Right kidney (tissue), 9 donors: Measurements from ENCODE around the gene SFN.
A peak's percentile ranks its signal among the peaks of the same experiment; 100 is the strongest.
"Not testable (repeated sequence)": the region's sequence is repeated elsewhere in the genome, so short reads cannot be mapped to it uniquely, and the experiment has no call there.

ENCODE experiments used
- DNase-seq: peaks from one replicate; pipeline ENCODE4 v3.0.0-alpha.2; 2016
- long read RNA-seq, 8 donors: transcript quantifications; one replicate each; lab custom pipeline, GENCODE V29; 2026

SFN gene
- long read RNA-seq, donor 1, partial matches to known transcripts, result 0 of 1 reads
- long read RNA-seq, donor 1, other reads (novel, unspliced or antisense), result 0 of 1 reads
- long read RNA-seq, donor 2, result 0 reads
- long read RNA-seq, donor 3, result 0 reads
- long read RNA-seq, donor 4, result 0 reads
- long read RNA-seq, donor 5, result 0 reads
- long read RNA-seq, donor 6, result 0 reads
- long read RNA-seq, donor 7, partial matches to known transcripts, result 0 of 3 reads
- long read RNA-seq, donor 7, other reads (novel, unspliced or antisense), result 0 of 3 reads
- long read RNA-seq, donor 8, partial matches to known transcripts, result 0 of 2 reads
- long read RNA-seq, donor 8, other reads (novel, unspliced or antisense), result 0 of 2 reads

GRCh38 chr1:26862781-26863684, at the start of gene SFN:
Gene SFN, plus strand, starts transcription at chr1:26863149. Its CDS starts 64 bp downstream, at chr1:26863213.
- no peak for DNase-seq

- DNase-seq, result no peak
These were observed 48.6 kb upstream of the SFN start for GRCh38 chr1:26814377-26814776.

- no peak for DNase-seq
These were observed 48.1 kb upstream of the SFN start for GRCh38 chr1:26814893-26815292.

GRCh38 chr1:26820784-26821269, 42.1 kb upstream of the SFN start:
- DNase-seq, result no peak

GRCh38 chr1:26822737-26823395, 40.1 kb upstream of the SFN start:
- DNase-seq, result no peak

GRCh38 chr1:26824731-26825130, 38.2 kb upstream of the SFN start:
- DNase-seq, result no peak

GRCh38 chr1:26826261-26827105, 36.5 kb upstream of the SFN start, which contains the start of gene ZDHHC18:
Gene ZDHHC18, plus strand, starts transcription at chr1:26826688. Its CDS starts 117 bp downstream, at chr1:26826805.
- peak; percentile 85 for DNase-seq

- no peak for DNase-seq
These were observed 35.8 kb upstream of the SFN start for GRCh38 chr1:26827106-26827604.

- no peak for DNase-seq
These were observed 35.3 kb upstream of the SFN start for GRCh38 chr1:26827663-26828062.

- DNase-seq, result no peak
These were observed 34.4 kb upstream of the SFN start for GRCh38 chr1:26828411-26828991.

GRCh38 chr1:26829184-26829911, 33.6 kb upstream of the SFN start:
- DNase-seq, result no peak

- no peak for DNase-seq
These were observed 31.9 kb upstream of the SFN start for GRCh38 chr1:26831059-26831458.

GRCh38 chr1:26831546-26832248, 31.3 kb upstream of the SFN start:
- no peak for DNase-seq

GRCh38 chr1:26832249-26832960, 30.5 kb upstream of the SFN start:
- DNase-seq, result no peak

- no peak for DNase-seq
These were observed 29.2 kb upstream of the SFN start for GRCh38 chr1:26833432-26834405.

GRCh38 chr1:26837665-26838064, 25.3 kb upstream of the SFN start:
- not testable (repeated sequence) for DNase-seq

- DNase-seq, result no peak
These were observed 24.2 kb upstream of the SFN start for GRCh38 chr1:26838474-26839338.
